ENCODE data around the gene SDHD.

DNA sequence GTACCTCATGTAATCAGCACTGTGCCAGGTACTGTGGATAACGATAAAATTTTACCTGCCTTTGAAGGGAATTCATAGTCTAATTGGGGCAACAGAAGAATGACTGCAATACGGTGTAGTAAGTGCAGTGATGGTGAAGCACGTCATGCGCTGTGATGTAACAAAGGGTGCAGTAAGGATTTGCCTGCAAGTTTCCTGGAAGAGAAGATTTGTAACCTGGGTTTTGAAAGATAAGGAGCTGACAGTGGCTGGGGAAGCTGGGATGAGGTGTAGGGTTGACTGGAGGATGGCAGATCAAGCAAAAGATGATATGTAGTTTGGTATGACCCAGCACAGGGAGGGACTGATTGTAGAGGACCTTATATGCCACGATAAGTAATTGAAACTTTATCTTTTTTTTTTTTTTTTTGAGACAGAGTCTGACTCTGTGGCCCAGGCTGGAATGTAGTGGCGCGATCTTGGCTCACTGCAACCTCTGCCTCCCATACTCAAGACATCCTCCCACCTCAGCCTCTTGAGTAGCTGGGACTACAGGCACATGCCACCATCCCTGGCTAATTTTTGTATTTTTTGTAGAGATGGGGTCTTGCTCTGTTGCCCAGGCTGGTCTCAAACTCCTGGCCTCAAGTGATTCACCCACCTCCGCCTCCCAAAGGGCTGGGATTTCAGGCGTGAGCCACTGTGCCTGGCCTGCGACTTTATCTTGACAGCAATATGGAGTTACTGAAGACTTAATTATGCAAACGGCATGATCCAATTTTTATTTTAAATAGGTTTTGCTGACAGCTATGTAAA is 11.3 kb downstream of the SDHD start:
- TF ChIP-seq, protein P1, sequence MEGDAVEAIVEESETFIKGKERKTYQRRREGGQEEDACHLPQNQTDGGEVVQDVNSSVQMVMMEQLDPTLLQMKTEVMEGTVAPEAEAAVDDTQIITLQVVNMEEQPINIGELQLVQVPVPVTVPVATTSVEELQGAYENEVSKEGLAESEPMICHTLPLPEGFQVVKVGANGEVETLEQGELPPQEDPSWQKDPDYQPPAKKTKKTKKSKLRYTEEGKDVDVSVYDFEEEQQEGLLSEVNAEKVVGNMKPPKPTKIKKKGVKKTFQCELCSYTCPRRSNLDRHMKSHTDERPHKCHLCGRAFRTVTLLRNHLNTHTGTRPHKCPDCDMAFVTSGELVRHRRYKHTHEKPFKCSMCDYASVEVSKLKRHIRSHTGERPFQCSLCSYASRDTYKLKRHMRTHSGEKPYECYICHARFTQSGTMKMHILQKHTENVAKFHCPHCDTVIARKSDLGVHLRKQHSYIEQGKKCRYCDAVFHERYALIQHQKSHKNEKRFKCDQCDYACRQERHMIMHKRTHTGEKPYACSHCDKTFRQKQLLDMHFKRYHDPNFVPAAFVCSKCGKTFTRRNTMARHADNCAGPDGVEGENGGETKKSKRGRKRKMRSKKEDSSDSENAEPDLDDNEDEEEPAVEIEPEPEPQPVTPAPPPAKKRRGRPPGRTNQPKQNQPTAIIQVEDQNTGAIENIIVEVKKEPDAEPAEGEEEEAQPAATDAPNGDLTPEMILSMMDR (IDR thresholded peaks at IDR 0.05): no peak
- no peak for TF ChIP-seq EZH2 (IDR thresholded peaks at IDR 0.05; ENCODE audit: borderline replicate concordance, insufficient read depth, low read depth, low read length, poor library complexity, severe bottlenecking)
